Lower lobe of right lung (tissue), 2 donors: ENCODE data around the gene TXNRD3. TPM values are rescaled to one million over a fixed set of nuclear protein-coding genes. Genes with fewer than 3 reads are reported as not detected.
"Not testable (repeated sequence)": the region's sequence is repeated elsewhere in the genome, so short reads cannot be mapped to it uniquely, and the experiment has no call there.

Source experiments
- ATAC-seq, 2 donors: fragments of 200-7000 bp; cut with Tn5 transposase; one replicate each; pipeline ENCODE4 v1.9.1; 2020 to 2022; ENCODE audit warnings: mild to moderate bottlenecking in 2 of 2, moderate library complexity in 2 of 2
- DNase-seq: peaks from one replicate; pipeline ENCODE4 v3.0.0-alpha.2; 2020
- H3K27ac ChIP-seq: fragments of 200-600 bp; one replicate; pipeline ENCODE4 v1.8.0; 2022
- H3K27me3 ChIP-seq: fragments of 200-600 bp; one replicate; pipeline ENCODE4 v1.8.0; 2022; ENCODE audit warnings: low read depth
- H3K36me3 ChIP-seq: fragments of 200-600 bp; one replicate; pipeline ENCODE4 v1.8.0; 2022; ENCODE audit warnings: mild to moderate bottlenecking
- H3K4me1 ChIP-seq: fragments of 200-600 bp; one replicate; pipeline ENCODE4 v1.8.0; 2022
- H3K4me3 ChIP-seq: fragments of 200-600 bp; one replicate; pipeline ENCODE4 v1.8.0; 2022; ENCODE audit warnings: mild to moderate bottlenecking
- H3K9me3 ChIP-seq: fragments of 200-600 bp; one replicate; pipeline ENCODE4 v1.8.0; 2022
- intact Hi-C: fragments of 100-400 bp; cut with DNase I; formaldehyde crosslinking; loops from one replicate; pipeline ENCODE4 v1.11.0; 2022
- total RNA-seq: library from RNA; stranded (reverse); fragmentation: NEBNext Ultra II Directional; extraction: Animal tissue kit (Norgen Biotek cat#: 25700); gene quantifications from one replicate; pipeline ENCODE4 v1.2.1, GENCODE V29; 2021
- TF ChIP-seq, protein P1 (sequence below): fragments of 200-600 bp; IDR thresholded peaks from one replicate; pipeline ENCODE4 v1.8.0; 2022; ENCODE audit warnings: antibody characterized with exemption, mild to moderate bottlenecking
- donor health status: DM: no; HTN: yes; CAD: no; lungs with severe emphysema.

TXNRD3 gene
- total RNA-seq, 1 donor from 2014 or later = 8.7 TPM

DNA sequence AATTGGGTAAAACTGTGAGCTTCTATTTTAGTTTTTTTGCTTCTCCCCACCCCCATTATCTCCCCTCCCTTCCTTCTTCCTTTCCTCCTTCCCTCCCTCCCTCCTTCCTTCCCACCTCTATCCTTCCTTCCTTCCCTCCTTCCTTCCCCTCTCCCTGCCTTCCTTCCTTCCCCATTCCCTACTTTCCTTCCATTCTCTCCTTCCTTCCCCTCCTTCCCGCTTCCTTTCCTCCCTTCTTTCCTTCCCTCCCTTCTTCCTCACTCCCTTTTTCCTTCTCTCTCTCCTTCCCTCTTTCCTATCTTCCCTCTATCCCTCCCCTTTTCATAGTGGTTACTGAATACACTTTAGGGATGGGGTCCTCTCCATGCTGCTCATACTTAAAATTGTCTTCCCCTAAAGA lies 55.8 kb downstream of the TXNRD3 start:
- TF ChIP-seq, protein P1, sequence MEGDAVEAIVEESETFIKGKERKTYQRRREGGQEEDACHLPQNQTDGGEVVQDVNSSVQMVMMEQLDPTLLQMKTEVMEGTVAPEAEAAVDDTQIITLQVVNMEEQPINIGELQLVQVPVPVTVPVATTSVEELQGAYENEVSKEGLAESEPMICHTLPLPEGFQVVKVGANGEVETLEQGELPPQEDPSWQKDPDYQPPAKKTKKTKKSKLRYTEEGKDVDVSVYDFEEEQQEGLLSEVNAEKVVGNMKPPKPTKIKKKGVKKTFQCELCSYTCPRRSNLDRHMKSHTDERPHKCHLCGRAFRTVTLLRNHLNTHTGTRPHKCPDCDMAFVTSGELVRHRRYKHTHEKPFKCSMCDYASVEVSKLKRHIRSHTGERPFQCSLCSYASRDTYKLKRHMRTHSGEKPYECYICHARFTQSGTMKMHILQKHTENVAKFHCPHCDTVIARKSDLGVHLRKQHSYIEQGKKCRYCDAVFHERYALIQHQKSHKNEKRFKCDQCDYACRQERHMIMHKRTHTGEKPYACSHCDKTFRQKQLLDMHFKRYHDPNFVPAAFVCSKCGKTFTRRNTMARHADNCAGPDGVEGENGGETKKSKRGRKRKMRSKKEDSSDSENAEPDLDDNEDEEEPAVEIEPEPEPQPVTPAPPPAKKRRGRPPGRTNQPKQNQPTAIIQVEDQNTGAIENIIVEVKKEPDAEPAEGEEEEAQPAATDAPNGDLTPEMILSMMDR = no peak
- no peaks in the 10 kb centered on the region for H3K27me3 ChIP-seq
- no peak overlapping the region for H3K27ac ChIP-seq
- H3K9me3 ChIP-seq = no peaks in the 10 kb centered on the region
- no peaks in the 10 kb centered on the region for H3K36me3 ChIP-seq
- no peak for DNase-seq
- no peak overlapping the region for H3K4me3 ChIP-seq
- ATAC-seq = no peak
- no peaks in the 10 kb centered on the region for H3K4me1 ChIP-seq
- intact Hi-C loops = no loop called here

- H3K4me1 ChIP-seq, H3K27me3 ChIP-seq, H3K9me3 ChIP-seq, H3K4me3 ChIP-seq, ATAC-seq, H3K36me3 ChIP-seq, intact Hi-C loops, DNase-seq, H3K27ac ChIP-seq: not testable (repeated sequence)
These were observed 59.4 kb downstream of the TXNRD3 start for GRCh38 chr3:126595479-126595878.

- H3K9me3 ChIP-seq, DNase-seq, H3K4me3 ChIP-seq, H3K4me1 ChIP-seq, H3K27ac ChIP-seq, intact Hi-C loops, ATAC-seq, H3K36me3 ChIP-seq, H3K27me3 ChIP-seq: not testable (repeated sequence)
These were observed 63.4 kb downstream of the TXNRD3 start for GRCh38 chr3:126591515-126591914.

- H3K36me3 ChIP-seq = no peaks in the 10 kb centered on the region
- no peak for DNase-seq
- TF ChIP-seq, protein P1 = no peak
- H3K27ac ChIP-seq = no peak overlapping the region
- H3K4me1 ChIP-seq = no peaks in the 10 kb centered on the region
- ATAC-seq = no peak
- H3K9me3 ChIP-seq = no peaks in the 10 kb centered on the region
- no peaks in the 10 kb centered on the region for H3K27me3 ChIP-seq
- no peak overlapping the region for H3K4me3 ChIP-seq
- intact Hi-C loops = no loop called here
These were observed 72.6 kb downstream of the TXNRD3 start for GRCh38 chr3:126582311-126582710.

DNA sequence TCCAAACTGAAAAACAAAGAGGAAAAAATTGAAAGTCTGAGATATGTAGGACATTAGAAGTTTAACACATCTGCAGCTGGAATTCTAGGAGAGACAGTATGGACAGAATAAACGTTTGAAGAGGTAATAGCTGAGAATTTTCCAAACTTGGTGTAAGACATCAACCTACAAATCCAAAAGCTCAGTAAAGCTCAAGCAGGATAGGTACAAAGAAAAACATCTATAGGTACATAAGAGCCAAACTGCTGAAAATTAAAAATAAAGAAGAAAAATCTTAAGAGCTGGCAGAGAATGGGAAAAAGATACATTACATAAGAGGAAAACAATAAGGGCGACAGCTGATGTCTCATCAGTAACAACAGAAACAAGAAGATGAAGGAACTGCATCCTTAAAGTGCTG lies 73.4 kb downstream of the TXNRD3 start:
- no peak for ATAC-seq
- Histone ChIP-seq H3K27ac (no peak overlapping the region), H3K36me3 (no peaks in the 10 kb centered on the region), H3K4me1 (no peaks in the 10 kb centered on the region), H3K4me3 (no peak overlapping the region), H3K9me3 (no peaks in the 10 kb centered on the region), H3K27me3 (no peaks in the 10 kb centered on the region)
- intact Hi-C loops = no loop called here
- TF ChIP-seq, protein P1 = no peak
- DNase-seq = no peak

- H3K4me1 ChIP-seq = no peaks in the 10 kb centered on the region
- no peak overlapping the region for H3K4me3 ChIP-seq
- H3K9me3 ChIP-seq = no peaks in the 10 kb centered on the region
- no peak for ATAC-seq
- TF ChIP-seq, protein P1 = no peak
- no peak for DNase-seq
- intact Hi-C loops = no loop called here
- H3K36me3 ChIP-seq = no peaks in the 10 kb centered on the region
- H3K27ac ChIP-seq = no peak overlapping the region
- H3K27me3 ChIP-seq = no peaks in the 10 kb centered on the region
These were observed 74.2 kb downstream of the TXNRD3 start for GRCh38 chr3:126580746-126581145.

DNA sequence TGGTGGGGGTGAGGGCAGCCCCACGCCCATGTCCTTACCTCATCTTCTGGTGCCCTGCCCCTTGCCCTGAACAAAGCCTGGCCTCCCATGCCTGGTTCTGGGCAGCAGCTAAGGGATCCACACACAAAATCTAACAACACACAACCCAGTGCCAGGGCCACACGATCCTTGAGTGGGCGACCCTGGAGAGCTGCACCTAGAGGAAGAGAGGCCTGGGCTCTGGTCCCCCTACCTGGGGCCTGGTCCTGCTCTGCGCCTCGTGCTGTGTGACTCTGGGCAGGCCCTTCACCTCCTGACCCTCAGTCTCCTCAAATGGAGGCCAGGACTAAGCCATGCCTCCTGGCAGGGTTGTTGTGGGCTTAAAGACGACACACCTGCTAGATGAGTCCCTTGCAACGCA lies 76.2 kb downstream of the TXNRD3 start:
- Histone ChIP-seq H3K4me1 (no peaks in the 10 kb centered on the region), H3K9me3 (no peaks in the 10 kb centered on the region), H3K36me3 (no peaks in the 10 kb centered on the region), H3K27ac (no peak overlapping the region), H3K27me3 (no peaks in the 10 kb centered on the region), H3K4me3 (no peak overlapping the region)
- DNase-seq = no peak
- intact Hi-C loops = no loop called here
- TF ChIP-seq, protein P1 = no peak
- peak in 1 of 2 donors; percentile 43 for ATAC-seq
